GM12891 (cell line): ENCODE results near the gene PALMD.

ENCODE experiments used
- DNase-seq: peaks from one replicate; pipeline ENCODE4 v3.0.0; 2011; ENCODE audit warnings: low spot score; ENCODE audit not compliant: insufficient read length
- FAIRE-seq: peaks from 2 replicates; lab custom pipeline; 2011; peaks lifted over from hg19 to GRCh38; lab: Jason Lieb, UNC
- PAX5 ChIP-seq: IDR thresholded peaks from 2 replicates; pipeline ENCODE4 v1.6.1; 2011; ENCODE audit warnings: low read length, moderate library complexity, mild to moderate bottlenecking; ENCODE audit not compliant: insufficient read depth, severe bottlenecking
- POLR2A ChIP-seq: IDR thresholded peaks from 2 replicates; pipeline ENCODE4 v1.6.1; 2011; ENCODE audit warnings: low read depth, low read length, control low read depth
- POLR2AphosphoS5 ChIP-seq: IDR thresholded peaks from 2 replicates; pipeline ENCODE4 v1.6.1; 2011; ENCODE audit warnings: low read depth, low read length, control low read depth
- POU2F2 ChIP-seq: IDR thresholded peaks from 2 replicates; pipeline ENCODE4 v1.6.1; 2011; ENCODE audit warnings: low read depth, mild to moderate bottlenecking, control low read depth, low read length, moderate library complexity
- SPI1 ChIP-seq: IDR thresholded peaks from 2 replicates; pipeline ENCODE4 v1.6.1; 2011; ENCODE audit warnings: low read depth, low read length, control low read depth
- TAF1 ChIP-seq: IDR thresholded peaks from 2 replicates; pipeline ENCODE4 v1.6.1; 2011; ENCODE audit warnings: low read depth, low read length, control low read depth

Gene PALMD

GRCh38 chr1:99728494-99729235 lies 82.8 kb downstream of the PALMD start:
- FAIRE-seq (peak; percentile 26), DNase-seq (no peak)
- TF ChIP-seq SPI1 = no peak
- no peak for TF ChIP-seq POLR2AphosphoS5
- no peak for TF ChIP-seq TAF1
- TF ChIP-seq POU2F2 = no peak
- no peak for TF ChIP-seq POLR2A
- TF ChIP-seq PAX5 = no peak

GRCh38 chr1:99731384-99731783 lies 85.5 kb downstream of the PALMD start:
- FAIRE-seq = no peak

GRCh38 chr1:99735852-99736251 lies 89.9 kb downstream of the PALMD start:
- FAIRE-seq = peak; percentile 54
- TF ChIP-seq POLR2AphosphoS5 (no peak), SPI1 (no peak), PAX5 (no peak), POU2F2 (no peak), TAF1 (no peak), POLR2A (no peak)
- DNase-seq = no peak

More at GRCh38 chr1:99731384-99731783, 85.5 kb downstream of the PALMD start:
- DNase-seq = no peak
- TF ChIP-seq PAX5 = no peak
- no peak for TF ChIP-seq SPI1
- no peak for TF ChIP-seq POLR2AphosphoS5
- no peak for TF ChIP-seq POLR2A
- TF ChIP-seq TAF1 = no peak
- TF ChIP-seq POU2F2 = no peak

- no peak for DNase-seq
- no peak for FAIRE-seq
- TF ChIP-seq POU2F2 (no peak), POLR2AphosphoS5 (no peak), PAX5 (no peak), SPI1 (no peak), TAF1 (no peak), POLR2A (no peak)
Observed at GRCh38 chr1:99737016-99737415, 91.1 kb downstream of the PALMD start.

- FAIRE-seq (no peak), DNase-seq (no peak)
- TF ChIP-seq POLR2A (no peak), PAX5 (no peak), SPI1 (no peak), TAF1 (no peak), POU2F2 (no peak), POLR2AphosphoS5 (no peak)
Observed at GRCh38 chr1:99738858-99739465, 93.0 kb downstream of the PALMD start.

- no peak for TF ChIP-seq SPI1
- TF ChIP-seq POLR2AphosphoS5 = no peak
- TF ChIP-seq POLR2A = no peak
- TF ChIP-seq POU2F2 = no peak
- TF ChIP-seq PAX5 = no peak
- no peak for TF ChIP-seq TAF1
- DNase-seq = no peak
- FAIRE-seq = no peak
Observed at GRCh38 chr1:99740141-99740540, 94.2 kb downstream of the PALMD start.
